HG02642 (cell line): ENCODE data around the gene RALGAPB.

ENCODE experiments used
- ATAC-seq: cut with Tn5 transposase; IDR thresholded peaks from one replicate; pipeline ENCODE4 v1.9.1; 2021; ENCODE audit warnings: mild to moderate bottlenecking; ENCODE audit not compliant: unreplicated experiment, poor library complexity

Gene RALGAPB

DNA sequence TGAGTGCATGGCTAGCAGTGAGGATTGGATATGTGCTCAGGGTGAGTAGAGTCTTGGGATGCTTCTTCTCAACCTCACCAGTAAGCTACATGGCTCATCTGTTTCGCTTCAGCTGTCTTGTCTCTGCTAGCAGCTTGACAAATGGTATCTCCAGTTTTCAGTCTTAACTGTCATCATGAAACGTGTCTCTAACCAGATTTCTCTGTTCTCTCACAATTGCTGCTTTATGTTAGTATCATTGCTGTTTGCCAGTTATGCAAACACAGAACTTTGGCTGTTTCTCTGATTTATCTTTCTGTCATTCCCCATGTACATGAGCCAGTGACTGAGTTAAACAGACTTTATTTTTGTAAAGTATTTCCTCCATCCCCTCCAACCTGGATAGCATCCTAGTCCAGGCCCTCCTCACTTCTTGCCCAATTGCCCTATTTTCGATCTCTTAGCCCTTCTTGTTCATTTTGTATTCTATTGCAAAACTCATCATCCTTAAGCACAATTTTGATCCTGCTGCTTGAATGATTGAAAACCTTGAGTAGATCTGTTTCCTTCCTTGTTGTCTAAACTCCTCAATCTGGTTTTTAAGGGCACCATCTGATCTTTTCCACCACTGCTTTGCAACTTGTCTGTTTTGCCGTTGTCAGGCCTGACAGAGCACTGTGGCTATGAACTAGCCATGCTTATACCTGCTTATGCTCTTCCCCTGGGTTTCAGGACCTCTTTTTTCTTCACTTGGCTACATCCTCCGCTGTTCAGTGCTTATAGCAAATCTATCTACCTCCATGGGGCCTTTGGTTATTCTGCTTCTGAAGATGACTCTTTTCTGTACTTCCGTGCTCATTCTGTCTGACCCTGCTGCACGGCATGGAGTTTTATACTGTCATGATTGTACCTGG, 70.6 kb downstream of the RALGAPB start:
- no peak for ATAC-seq

GRCh38 chr20:38545771-38546170, 73.1 kb downstream of the RALGAPB start:
- ATAC-seq, result no peak

DNA sequence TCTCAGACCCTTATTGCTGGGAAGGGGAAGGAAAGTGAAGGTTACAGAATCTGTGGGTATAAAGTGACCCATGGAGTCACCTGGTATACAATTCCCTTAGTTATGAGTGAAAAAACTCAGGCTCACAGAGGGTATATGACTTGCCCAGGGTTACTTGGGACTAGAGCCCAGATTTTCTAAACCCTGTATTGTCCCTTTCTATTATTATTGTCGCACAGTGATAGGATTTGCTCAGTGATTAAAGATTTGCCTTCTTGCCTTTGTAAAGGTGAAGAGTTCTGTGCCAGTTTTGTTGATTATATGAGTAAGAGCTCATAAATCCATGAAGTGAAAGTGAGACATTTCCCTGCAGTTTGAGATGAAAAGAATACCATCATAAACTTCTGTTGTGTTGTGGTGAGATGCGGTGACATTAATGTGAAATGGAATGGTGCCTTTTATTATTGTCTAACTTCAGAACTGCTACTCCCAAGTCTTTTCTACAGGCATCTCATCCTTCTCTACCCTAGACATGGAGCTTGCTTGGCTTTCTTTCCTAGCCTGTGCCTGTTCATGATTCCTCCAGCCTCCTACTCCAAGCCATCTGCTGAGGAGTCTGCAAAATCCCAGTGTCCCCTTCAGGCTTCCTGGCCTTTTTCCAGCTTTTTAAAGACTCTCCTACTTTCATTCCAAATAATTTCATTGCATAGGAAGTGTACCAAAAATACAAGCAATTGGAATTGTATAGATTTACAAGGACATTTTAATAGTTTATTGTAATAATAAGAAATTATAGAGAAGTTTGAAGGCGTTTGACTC, 74.8 kb downstream of the RALGAPB start:
- no peak for ATAC-seq

DNA sequence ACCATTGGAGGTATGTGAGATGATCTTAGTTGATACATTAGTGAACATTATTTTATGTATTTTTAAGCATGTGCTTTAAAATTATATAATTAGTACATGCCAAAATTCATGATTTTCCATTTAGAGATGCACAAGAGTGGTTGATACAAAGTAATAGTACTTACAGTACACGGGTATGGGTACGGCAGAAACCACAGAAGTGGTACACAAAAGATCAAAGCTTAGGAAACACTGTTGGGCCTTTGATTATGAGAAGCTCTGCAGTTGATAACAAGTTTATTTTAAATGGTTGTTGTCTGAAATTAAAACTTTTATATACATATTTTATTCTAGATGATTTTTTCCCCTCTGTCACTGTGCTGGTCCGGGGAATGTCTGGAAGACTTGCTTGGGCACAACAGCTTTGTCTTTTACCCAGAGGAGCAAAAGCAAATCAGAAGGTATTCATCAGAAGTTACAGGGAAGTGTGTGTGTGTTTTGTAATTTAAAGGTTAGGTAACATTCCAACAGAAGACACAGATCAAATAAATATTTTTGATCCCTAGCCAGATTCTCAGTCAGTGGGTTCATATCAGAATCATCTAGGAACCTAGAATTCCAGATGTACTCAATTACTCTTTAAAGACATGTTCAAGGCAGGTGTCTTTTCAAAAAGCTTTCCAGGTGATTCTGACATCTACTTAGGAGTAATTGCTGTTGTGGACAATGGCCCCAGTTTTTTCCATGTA, 75.9 kb downstream of the RALGAPB start:
- ATAC-seq, result no peak

DNA sequence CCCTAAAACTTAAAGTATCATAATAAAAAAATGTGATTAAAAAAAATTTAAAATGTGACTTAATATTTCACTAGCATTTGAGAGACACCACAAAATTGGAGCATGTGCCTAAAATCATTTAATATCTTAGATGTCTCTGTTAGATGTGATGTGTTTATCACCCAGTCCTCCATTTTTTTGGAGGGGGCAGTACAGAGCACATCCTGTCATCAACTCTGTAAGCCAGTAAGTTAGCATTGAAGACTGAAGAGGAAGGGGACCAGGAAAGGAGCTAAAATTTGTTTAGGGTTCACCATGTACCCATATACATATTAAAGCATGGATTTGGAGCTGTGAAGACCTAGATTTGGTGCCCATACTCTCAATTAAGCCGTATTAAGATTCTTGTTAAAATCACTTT, 77.6 kb downstream of the RALGAPB start:
- ATAC-seq, result no peak

GRCh38 chr20:38551056-38551626, 78.5 kb downstream of the RALGAPB start:
- no peak for ATAC-seq

DNA sequence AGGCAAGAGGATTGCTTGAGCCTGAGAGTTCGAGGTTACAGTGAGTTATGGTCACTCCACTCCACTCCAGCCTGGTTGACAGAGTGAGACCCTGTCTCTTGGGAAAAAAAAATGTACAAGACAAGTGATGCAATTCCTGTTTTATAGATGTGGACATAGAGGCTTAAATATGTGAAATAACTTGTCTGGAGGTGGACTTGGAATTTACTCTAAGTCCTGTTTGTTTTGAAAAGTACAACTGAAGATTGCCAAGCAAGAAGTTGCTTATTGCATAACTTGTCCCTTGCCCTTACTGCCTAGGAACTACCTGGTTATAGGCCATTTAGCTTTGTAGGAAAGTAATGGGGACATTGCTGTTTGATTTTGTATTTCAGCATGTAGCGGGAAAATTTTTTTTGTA, 82.3 kb downstream of the RALGAPB start:
- no peak for ATAC-seq

DNA sequence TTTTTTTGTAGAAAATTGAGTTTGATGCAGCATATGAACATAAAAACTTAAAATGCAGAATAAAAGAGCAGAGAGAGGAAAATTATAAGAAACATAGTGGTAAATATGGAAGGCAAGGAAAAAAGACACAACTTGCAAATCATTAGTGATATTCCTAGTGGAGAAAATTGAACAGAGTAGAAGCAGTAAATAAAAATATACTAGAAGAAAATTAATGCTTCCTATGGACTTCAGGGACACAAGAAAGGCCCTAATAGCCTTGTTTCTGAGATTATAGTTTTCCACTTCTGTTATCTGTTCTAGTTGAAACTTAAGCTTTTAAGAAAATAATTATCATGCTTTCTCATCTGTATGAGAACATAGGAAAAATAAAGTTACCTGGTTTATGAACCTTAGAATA, 82.8 kb downstream of the RALGAPB start:
- ATAC-seq, result no peak

DNA sequence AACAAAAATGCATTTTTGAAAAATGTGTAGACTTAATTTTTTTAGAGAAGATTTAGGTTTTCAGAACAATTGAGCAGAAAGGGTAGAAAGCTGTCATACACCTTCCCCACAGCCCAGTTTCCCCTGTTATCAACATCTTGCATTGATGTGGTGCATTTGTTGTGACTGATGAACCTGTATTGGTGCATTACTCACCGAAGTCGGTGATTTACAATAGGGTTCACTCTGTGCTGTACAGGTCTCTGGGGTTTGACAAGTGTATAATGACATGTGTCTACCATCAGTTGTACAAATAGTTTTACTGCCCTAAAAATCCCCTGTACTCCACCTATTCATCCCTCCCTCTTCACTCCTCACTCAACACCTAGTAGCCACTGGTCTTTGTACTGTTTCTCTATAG, 84.5 kb downstream of the RALGAPB start:
- no peak for ATAC-seq

GRCh38 chr20:38558596-38559360, 86.1 kb downstream of the RALGAPB start:
- no peak for ATAC-seq

- no peak for ATAC-seq
Observed at GRCh38 chr20:38559764-38560163, 87.1 kb downstream of the RALGAPB start.

DNA sequence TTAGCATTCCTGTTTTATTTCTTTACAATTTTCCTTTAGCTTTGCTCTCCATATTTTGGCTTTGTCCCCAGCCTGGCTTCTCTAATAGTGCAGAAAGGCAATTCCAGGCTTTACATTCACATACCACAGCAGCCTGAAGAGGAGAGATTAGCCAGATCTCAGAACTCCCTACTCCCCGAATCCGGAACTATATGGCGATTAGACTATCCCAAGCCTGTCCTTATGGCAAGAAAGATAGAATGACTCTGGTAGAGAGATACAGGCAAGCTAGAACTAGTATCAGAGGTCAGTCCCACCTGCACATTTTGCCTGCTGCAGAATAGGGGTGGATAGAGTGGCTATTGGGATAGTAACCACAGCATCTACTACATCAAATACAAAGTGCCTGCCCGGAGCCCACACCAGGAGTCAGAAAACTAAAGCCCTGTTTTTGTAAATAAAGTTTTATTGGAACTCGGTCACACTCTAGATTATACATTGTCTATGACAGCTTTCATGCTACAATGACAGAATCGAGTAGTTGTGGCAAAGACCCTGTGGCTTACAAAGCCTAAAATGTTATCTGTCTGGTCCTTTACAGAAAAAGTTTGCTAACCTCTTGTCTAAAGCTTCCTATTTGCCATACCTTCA, 91.3 kb downstream of the RALGAPB start:
- no peak for ATAC-seq

DNA sequence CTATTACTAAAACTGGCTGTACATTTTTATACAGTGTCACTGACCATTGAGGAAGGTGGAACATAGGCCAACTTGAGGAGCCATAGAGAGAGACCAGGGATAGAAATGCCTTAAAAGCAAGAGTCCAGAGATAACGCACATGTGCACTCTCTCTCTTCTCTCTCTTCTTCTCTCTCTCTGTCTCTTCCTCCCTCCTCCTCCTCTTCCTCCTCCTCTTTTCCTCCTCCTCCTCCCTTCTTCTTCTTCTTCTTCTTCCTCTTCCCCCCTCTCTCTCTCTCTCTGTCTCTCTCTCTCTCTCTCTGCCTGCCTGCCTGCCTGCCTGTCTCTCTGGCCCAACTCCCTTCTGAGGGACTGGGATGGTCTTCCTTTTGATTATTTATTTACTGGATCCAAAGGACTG, 92.0 kb downstream of the RALGAPB start:
- ATAC-seq, result no peak

DNA sequence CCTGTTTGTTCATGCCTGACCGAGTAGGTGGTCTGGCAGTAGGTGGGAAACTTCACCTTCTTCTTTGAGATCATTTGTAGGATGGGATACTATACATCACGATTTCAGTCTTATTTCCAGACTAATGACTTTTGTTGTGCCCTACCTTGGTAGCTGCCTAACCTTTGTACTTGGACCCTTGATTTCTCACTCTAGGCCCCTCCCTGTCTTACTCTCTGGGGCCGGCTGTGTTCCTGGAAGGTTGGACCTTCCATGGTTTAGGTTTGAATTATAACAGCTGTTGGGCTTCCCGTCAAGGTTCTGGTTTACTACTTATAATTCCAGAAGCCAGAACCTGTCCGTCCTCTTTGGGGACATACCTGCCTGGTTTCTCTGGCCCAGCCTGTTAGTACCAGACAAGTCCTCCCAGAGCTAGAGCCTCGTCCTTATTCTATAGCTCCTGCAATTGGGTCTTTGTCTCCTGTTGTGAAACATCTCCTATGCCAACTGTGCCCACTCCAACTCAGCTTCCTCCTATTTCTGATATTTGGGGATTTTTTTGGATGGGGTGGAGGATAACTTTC, 93.5 kb downstream of the RALGAPB start:
- ATAC-seq, result no peak

DNA sequence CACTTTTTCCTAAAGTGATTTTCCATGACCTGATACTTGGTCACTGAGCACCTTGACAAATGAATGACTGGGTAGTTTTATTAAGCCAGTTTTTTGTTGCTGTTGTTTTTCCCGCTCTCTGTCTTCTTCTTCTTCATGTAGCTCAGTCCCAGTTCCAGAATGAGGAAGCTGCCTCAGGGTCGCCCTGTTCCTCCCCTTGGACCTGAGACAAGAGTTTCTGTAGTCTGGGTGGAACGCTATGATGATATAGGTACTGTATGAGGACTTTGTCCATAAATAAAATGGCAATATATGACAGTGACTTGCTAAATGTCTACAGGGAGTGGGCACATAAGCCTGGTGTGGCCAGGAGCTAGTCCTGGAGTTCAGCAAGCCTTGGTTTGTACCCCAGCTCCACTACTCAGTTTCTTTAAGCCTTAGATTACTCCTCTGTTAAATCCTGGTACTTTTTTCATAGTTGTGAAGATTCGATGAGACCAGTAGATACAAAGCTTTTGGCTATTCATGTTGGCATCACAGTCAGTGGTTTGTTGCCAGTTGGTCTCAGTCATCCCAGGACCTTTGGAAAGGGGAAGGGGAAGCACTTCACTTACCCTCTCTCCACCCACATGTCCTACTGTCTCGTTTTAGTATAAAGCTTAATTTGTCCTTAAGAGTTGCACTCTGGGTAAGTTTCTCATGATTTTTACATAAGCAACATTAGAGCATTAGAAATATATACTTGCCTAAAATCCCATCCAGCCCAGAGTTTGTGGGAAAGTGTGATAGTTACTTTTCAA, 97.3 kb downstream of the RALGAPB start:
- no peak for ATAC-seq

DNA sequence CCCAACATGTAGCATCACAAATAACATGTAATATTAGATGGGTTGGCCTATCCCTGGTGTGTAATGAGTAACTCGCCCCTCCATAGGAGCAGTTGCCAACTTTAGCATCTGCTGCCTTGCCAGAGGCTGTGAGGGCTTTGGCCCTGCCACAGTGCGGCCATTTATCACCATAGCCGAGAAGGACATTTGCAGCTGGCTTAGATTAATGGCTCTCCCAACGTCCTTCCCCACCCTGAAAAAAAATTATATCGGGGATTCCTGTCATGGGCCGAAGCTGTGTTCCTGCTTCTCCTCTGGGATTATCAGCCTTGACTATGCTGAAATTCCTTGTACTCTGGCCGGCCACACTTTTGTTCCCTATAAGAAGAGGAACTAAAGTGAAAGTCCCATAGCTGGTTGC, 100.8 kb downstream of the RALGAPB start:
- ATAC-seq, result no peak

DNA sequence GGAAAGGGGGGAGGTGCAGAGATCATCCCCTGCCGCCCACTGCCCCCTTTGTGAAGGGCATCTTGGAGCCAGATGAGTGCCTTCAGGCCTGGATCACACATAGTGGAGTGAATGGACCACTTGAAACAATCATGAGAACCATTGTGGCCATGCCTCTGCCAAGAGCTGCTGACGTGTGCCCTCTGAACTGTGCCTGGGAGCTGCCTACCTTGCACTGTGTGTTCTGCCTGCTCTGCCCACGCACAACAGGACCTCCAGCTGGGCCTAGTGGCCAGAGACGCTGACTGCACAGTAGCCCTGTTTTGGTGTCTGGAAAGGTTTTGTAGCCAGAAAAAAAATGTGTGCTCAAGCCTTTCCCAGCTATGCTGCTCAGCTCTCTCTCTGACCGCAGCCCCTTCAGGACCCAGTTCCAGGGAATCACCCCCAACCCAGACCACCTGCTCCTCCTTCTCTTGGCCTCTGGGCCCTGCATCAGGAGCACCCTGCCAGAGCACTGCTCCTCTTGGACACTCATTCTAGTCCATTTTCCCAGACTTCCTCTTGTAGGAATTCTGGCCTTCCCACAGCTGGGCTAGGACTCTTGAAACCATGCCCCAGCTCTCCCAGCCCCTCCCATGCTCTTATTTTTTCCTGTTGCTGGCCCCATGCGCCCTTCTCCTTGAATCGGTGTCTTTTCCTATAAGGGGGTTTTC, 106.7 kb downstream of the RALGAPB start:
- ATAC-seq, result no peak

- ATAC-seq, result no peak
Observed at GRCh38 chr20:38579921-38580320, 107.3 kb downstream of the RALGAPB start.
